ENCODE measurements around the gene PHLDB3. TPM values are rescaled to one million over a fixed set of nuclear protein-coding genes. Genes with fewer than 3 reads are reported as not detected.
A peak's percentile ranks its signal among the peaks of the same experiment; 100 is the strongest.

Gene PHLDB3
- total RNA-seq, 2 experiments from 2014 or later = 6.0 to 20.6 TPM

DNA sequence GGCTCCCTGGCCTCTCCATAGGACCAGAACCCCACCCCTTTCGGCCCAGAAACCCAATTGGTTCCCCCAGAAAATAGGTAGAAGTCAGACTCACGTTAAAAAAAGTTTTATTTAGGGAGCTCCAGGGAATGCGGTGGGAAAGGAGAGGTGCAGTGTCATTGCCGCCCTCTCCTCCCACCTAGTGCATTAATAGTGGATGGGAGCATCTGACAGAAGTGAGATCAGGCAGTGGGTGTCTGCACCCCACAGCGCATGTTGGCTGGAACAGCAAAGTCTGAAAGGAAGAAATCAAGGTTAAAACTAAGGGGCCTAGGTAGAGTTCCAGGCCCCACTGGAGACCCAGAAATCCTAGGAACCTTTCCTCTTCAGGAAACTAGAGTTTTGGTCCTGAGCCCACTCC lies 2.1 kb upstream of the PHLDB3 start:
- no peak for DNase-seq (ENCODE audit: low spot score)
- Histone ChIP-seq H3K36me3 (ENCODE audit: insufficient read depth, low read length) (no peaks in the 10 kb centered on the region), H3K9me2 (ENCODE audit: insufficient read depth, low read length) (no peaks in the 10 kb centered on the region), H3K4me2 (ENCODE audit: low read length) (no peak overlapping the region), H3K4me1 (ENCODE audit: insufficient read depth, low read length, poor library complexity, severe bottlenecking) (peaks cover 16% of the 10 kb centered on the region), H3K9me3 (ENCODE audit: low read length) (no peaks in the 10 kb centered on the region), H3K79me2 (ENCODE audit: insufficient read depth, low read depth, low read length) (no peaks in the 10 kb centered on the region), H2AFZ (ENCODE audit: low read length) (no peak overlapping the region), H3K27ac (ENCODE audit: low read depth, low read length, poor library complexity, severe bottlenecking) (no peak overlapping the region), H4K20me1 (ENCODE audit: insufficient read depth, low read length) (no peaks in the 10 kb centered on the region), H3K4me3 (ENCODE audit: low read depth, low read length, poor library complexity, severe bottlenecking) (no peak overlapping the region)
- intact Hi-C loops (cut with micrococcal nuclease; ENCODE audit: unreplicated experiment) = no loop called here
- ChIA-PET CTCF (ENCODE audit: unreplicated experiment) (no interaction called here), POLR2A (no interaction called here)
- no TSS peak for BruUV-seq (replicated peaks)
- TF ChIP-seq EZH2phosphoT487 (IDR thresholded peaks at IDR 0.05; ENCODE audit: borderline replicate concordance, low read depth, low read length) (no peak), CTCF (conservative IDR thresholded peaks at IDR 0.05; ENCODE audit: low read length) (no peak)

- Histone ChIP-seq H3K4me3 (ENCODE audit: low read depth, low read length, poor library complexity, severe bottlenecking) (no peak overlapping the region), H3K4me2 (ENCODE audit: low read length) (no peak overlapping the region), H4K20me1 (ENCODE audit: insufficient read depth, low read length) (no peaks in the 10 kb centered on the region), H2AFZ (ENCODE audit: low read length) (no peak overlapping the region), H3K4me1 (ENCODE audit: insufficient read depth, low read length, poor library complexity, severe bottlenecking) (peaks cover 16% of the 10 kb centered on the region), H3K36me3 (ENCODE audit: insufficient read depth, low read length) (no peaks in the 10 kb centered on the region), H3K9me3 (ENCODE audit: low read length) (no peaks in the 10 kb centered on the region), H3K9me2 (ENCODE audit: insufficient read depth, low read length) (no peaks in the 10 kb centered on the region), H3K79me2 (ENCODE audit: insufficient read depth, low read depth, low read length) (no peaks in the 10 kb centered on the region), H3K27ac (ENCODE audit: low read depth, low read length, poor library complexity, severe bottlenecking) (no peak overlapping the region)
- no peak for DNase-seq (ENCODE audit: low spot score)
- intact Hi-C loops (cut with micrococcal nuclease; ENCODE audit: unreplicated experiment) = loop anchor here (2.0 kb wide), 1 partner anchor 43 kb away; no protein-coding TSS in a partner anchor
- ChIA-PET CTCF (ENCODE audit: unreplicated experiment) (no interaction called here), POLR2A (no interaction called here)
- TF ChIP-seq CTCF (conservative IDR thresholded peaks at IDR 0.05; ENCODE audit: low read length) (no peak), EZH2phosphoT487 (IDR thresholded peaks at IDR 0.05; ENCODE audit: borderline replicate concordance, low read depth, low read length) (no peak)
- no TSS peak for BruUV-seq (replicated peaks)
Observed at GRCh38 chr19:43505941-43506340, 1.4 kb upstream of the PHLDB3 start.

DNA sequence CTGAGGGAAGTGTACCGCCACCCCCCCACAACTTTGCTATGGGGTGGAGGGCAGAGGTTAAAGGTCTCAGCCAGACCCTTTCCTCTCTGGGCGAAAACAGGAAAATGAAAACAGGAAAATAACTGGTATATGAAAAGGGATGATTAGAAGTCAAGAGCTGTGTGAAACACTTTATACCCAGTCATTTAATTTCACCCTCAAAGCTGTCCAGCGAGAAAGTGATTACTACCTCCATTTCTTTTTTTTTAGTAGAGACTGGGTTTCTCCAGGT lies 575 bp upstream of the PHLDB3 start:
- intact Hi-C loops (cut with micrococcal nuclease; ENCODE audit: unreplicated experiment) = loop anchor here (2.0 kb wide), 1 partner anchor 42 kb away; no protein-coding TSS in a partner anchor
- no peak overlapping the region for H3K27ac ChIP-seq (ENCODE audit: low read depth, low read length, poor library complexity, severe bottlenecking)
- ChIA-PET CTCF (ENCODE audit: unreplicated experiment) (interaction anchor here (0.6 kb wide), 1 partner anchor 89 kb away, joined by 3 read pairs; no protein-coding TSS in a partner anchor), POLR2A (interaction anchor here (0.5 kb wide), 1 partner anchor 115 kb away, joined by 5 read pairs; no protein-coding TSS in a partner anchor)
- no peak for DNase-seq (ENCODE audit: low spot score)
- no peak for TF ChIP-seq CTCF (conservative IDR thresholded peaks at IDR 0.05; ENCODE audit: low read length)
- H3K9me3 ChIP-seq (ENCODE audit: low read length) = no peaks in the 10 kb centered on the region
- peak overlapping the region; percentile 96 for H3K4me2 ChIP-seq (ENCODE audit: low read length)
- H4K20me1 ChIP-seq (ENCODE audit: insufficient read depth, low read length) = no peaks in the 10 kb centered on the region
- no TSS peak for BruUV-seq (replicated peaks)
- peaks cover 16% of the 10 kb centered on the region for H3K4me1 ChIP-seq (ENCODE audit: insufficient read depth, low read length, poor library complexity, severe bottlenecking)
- H3K79me2 ChIP-seq (ENCODE audit: insufficient read depth, low read depth, low read length) = no peaks in the 10 kb centered on the region
- H3K9me2 ChIP-seq (ENCODE audit: insufficient read depth, low read length) = no peaks in the 10 kb centered on the region
- H3K4me3 ChIP-seq (ENCODE audit: low read depth, low read length, poor library complexity, severe bottlenecking) = peak overlapping the region; percentile 77
- peak overlapping the region; percentile 97; the same call in 1 of the 2 replicates for H2AFZ ChIP-seq (ENCODE audit: low read length)
- H3K36me3 ChIP-seq (ENCODE audit: insufficient read depth, low read length) = no peaks in the 10 kb centered on the region

All from OCI-LY7 (cell line).